Sigmoid colon (tissue), 4 donors: ENCODE results near the gene SNRNP40.

Source experiments
- EP300 ChIP-seq, 4 donors: sonication (generic); formaldehyde crosslinking; IDR thresholded peaks; one replicate each; pipeline ENCODE4 v1.6.1; 2017; ENCODE audit warnings: antibody characterized with exemption in 4 of 4
- POLR2A ChIP-seq, 2 donors: fragments of 450-650 bp; IDR thresholded peaks; one replicate each; pipeline ENCODE4 v1.6.1; 2016; ENCODE audit warnings: antibody characterized with exemption in 2 of 2, mild to moderate bottlenecking in 2 of 2, moderate library complexity in 2 of 2
- POLR2AphosphoS5 ChIP-seq, 4 donors: sonication (generic); formaldehyde crosslinking; IDR thresholded peaks; one replicate each; pipeline ENCODE4 v1.6.1; 2017; ENCODE audit warnings: antibody characterized with exemption in 4 of 4
- TF ChIP-seq, protein P1 (sequence below), 4 experiments: fragments of 450-650 bp in 3 of 4; fragments of 200-600 bp in 1 of 4; IDR thresholded peaks; one replicate each; pipeline ENCODE4 v1.5.1; 2016 to 2019; ENCODE audit warnings: antibody characterized with exemption in 4 of 4, mild to moderate bottlenecking in 3 of 4, moderate library complexity in 2 of 4

DNA sequence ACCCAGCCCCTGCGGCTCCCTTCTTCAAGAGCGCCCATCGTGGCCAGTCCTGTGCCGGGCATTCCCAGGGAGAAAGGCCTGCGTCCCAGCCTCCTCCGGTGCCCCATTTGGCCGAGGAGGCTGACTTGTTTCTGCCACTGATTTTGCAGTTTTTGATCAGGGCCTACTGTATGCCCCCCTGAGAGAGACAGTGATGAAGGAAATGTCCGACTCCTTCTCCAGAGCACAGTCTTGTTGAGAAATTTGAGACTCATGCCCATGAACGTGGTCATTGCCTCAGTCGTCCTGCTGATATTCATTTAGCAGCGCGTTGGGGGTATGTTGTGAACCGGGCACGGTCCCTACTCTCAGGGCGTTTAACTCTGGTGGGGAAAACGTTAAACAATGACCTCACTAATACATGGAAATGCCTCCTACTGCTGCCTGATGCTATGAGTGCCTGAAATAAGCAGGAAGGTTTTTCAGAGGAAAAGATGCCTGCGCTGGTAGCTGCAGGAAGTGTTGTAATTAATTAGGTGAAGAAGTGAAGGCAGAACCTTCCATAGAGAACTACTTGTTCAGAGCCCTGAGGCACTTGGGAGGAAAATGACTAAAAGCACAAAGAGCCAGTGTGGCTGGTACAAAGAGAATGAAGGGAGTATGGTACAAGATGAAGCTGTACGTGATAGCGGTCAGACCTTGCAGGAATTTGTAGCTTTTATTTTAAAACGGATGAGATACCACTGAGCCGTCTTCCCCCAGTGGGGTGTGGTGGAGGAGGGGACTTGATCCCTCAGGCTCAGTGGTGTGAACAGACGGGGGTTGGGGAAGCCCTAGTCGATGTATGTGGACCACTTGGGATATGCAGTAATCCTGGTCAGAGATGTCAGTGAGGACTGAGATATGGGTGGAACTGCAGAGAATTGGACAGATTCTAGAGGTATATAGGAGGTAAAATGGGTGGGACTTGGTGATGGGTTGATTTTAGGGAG lies 974 bp upstream of the SNRNP40 start:
- TF ChIP-seq POLR2A (IDR thresholded peaks at IDR 0.05) (no peak), POLR2AphosphoS5 (IDR thresholded peaks at IDR 0.05) (no peak), EP300 (IDR thresholded peaks at IDR 0.05) (no peak)
- TF ChIP-seq, protein P1, sequence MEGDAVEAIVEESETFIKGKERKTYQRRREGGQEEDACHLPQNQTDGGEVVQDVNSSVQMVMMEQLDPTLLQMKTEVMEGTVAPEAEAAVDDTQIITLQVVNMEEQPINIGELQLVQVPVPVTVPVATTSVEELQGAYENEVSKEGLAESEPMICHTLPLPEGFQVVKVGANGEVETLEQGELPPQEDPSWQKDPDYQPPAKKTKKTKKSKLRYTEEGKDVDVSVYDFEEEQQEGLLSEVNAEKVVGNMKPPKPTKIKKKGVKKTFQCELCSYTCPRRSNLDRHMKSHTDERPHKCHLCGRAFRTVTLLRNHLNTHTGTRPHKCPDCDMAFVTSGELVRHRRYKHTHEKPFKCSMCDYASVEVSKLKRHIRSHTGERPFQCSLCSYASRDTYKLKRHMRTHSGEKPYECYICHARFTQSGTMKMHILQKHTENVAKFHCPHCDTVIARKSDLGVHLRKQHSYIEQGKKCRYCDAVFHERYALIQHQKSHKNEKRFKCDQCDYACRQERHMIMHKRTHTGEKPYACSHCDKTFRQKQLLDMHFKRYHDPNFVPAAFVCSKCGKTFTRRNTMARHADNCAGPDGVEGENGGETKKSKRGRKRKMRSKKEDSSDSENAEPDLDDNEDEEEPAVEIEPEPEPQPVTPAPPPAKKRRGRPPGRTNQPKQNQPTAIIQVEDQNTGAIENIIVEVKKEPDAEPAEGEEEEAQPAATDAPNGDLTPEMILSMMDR (IDR thresholded peaks at IDR 0.05): no peak
